Stomach (tissue), 9 donors: ENCODE results near the gene MCOLN2. TPM values are rescaled to one million over a fixed set of nuclear protein-coding genes. Genes with fewer than 3 reads are reported as not detected.

Source experiments
- DNase-seq, 2 donors: peaks; one replicate each; pipeline versions ENCODE4 v3.0.0 to v3.0.0-alpha.2; 2013 to 2019
- H3K27ac ChIP-seq, 5 donors: fragments of 200-600 bp in 4 of 5; sonication (generic) in 4 of 5; one replicate each; pipeline ENCODE4 v1.5.1; 2013 to 2019; ENCODE audit warnings: mild to moderate bottlenecking in 1 of 5, moderate library complexity in 1 of 5
- H3K27me3 ChIP-seq, 3 donors: fragments of 200-600 bp; sonication (generic); one replicate each; pipeline ENCODE4 v1.5.1; 2017 to 2019; ENCODE audit warnings: mixed run types in 1 of 3
- H3K36me3 ChIP-seq, 4 donors: fragments of 200-600 bp; sonication (generic); 1 replicate in 3 of 4; 2 replicates in 1 of 4; pipeline ENCODE4 v1.5.1; 2016 to 2019
- H3K4me1 ChIP-seq, 4 donors: fragments of 200-600 bp; sonication (generic); one replicate each; pipeline ENCODE4 v1.5.1; 2016 to 2019
- H3K4me3 ChIP-seq, 4 donors: fragments of 200-600 bp; sonication (generic) in 3 of 4; one replicate each; pipeline ENCODE4 v1.5.1; 2016 to 2019; ENCODE audit warnings: mild to moderate bottlenecking in 1 of 4
- H3K9me3 ChIP-seq, 4 donors: fragments of 200-600 bp; sonication (generic); one replicate each; pipeline ENCODE4 v1.5.1; 2016 to 2019
- CTCF ChIP-seq, 7 experiments: fragments of 450-650 bp in 4 of 7; fragments of 200-600 bp in 3 of 7; sonication (generic) in 3 of 7; IDR thresholded peaks; one replicate each; pipeline ENCODE4 v1.5.1; 2016 to 2019; ENCODE audit warnings: antibody characterized with exemption in 7 of 7, control low read depth in 2 of 7, mild to moderate bottlenecking in 1 of 7
- EP300 ChIP-seq: sonication (generic); formaldehyde crosslinking; IDR thresholded peaks from one replicate; pipeline ENCODE4 v1.6.1; 2017; ENCODE audit warnings: antibody characterized with exemption
- POLR2A ChIP-seq, 4 donors: fragments of 450-650 bp; IDR thresholded peaks; one replicate each; pipeline ENCODE4 v1.6.1; 2016; ENCODE audit warnings: antibody characterized with exemption in 4 of 4, control low read depth in 2 of 4, mild to moderate bottlenecking in 1 of 4, moderate library complexity in 1 of 4
- POLR2AphosphoS5 ChIP-seq, 3 donors: sonication (generic); formaldehyde crosslinking; IDR thresholded peaks; one replicate each; pipeline ENCODE4 v1.6.1; 2016; ENCODE audit warnings: antibody characterized with exemption in 3 of 3
- WGBS, 5 donors: extraction: QIAGEN DNeasy Blood & Tissue Kit in 3 of 5; methylation state at CpG; one replicate each; pipeline versions ENCODE4 v1.1.5 to v1.1.7; 2013 to 2018; 5-methylcytosine and 5-hydroxymethylcytosine counted together
- intact Hi-C: fragments of 100-400 bp; cut with DNase I; formaldehyde crosslinking; loops from one replicate; pipeline ENCODE4 v1.15.1; 2023; ENCODE audit warnings: low total_unique reads
- polyA plus RNA-seq, 3 donors: library from polyadenylated mRNA; stranded (reverse); fragments of 200-250 nt; gene quantifications; one replicate each; pipeline ENCODE4 v1.2.3, GENCODE V29; 2013
- total RNA-seq, 5 donors: library from RNA; depleted of rRNA; stranded (reverse); fragments of >200 nt; gene quantifications; one replicate each; pipeline versions ENCODE4 v1.1.0 to v1.2.3, GENCODE V29; 2014 to 2016
- donor health status: healthy with polysubstance abuse.
- donor health status: Bipolar disorder and iron deficiency.
- donor health status: healthy.

Gene MCOLN2
- total and polyA plus RNA-seq, 8 donors: 0.50 to 27.2 (median 1.8) TPM; not detected in 2

GRCh38 chr1:84885469-84885868 lies 111.4 kb downstream of the MCOLN2 start:
- intact Hi-C loops: no loop called here
- TF ChIP-seq CTCF (IDR thresholded peaks at IDR 0.05) (no peak), POLR2AphosphoS5 (IDR thresholded peaks at IDR 0.05) (no peak), EP300 (no peak), POLR2A (IDR thresholded peaks at IDR 0.05) (no peak)
- no peak overlapping the region for H3K4me3 ChIP-seq
- H3K27ac ChIP-seq: no peak overlapping the region
- 42 to 71% (median 50%) methylated on average over 2 of the region's 2 CpGs for WGBS, 5 donors
- DNase-seq: no peak
- H3K9me3 ChIP-seq: peaks cover 0 to 3% (median 0%) of the 10 kb centered on the region in 4 donors
- H3K36me3 ChIP-seq: no peaks in the 10 kb centered on the region
- no peaks in the 10 kb centered on the region for H3K4me1 ChIP-seq
- H3K27me3 ChIP-seq: no peaks in the 10 kb centered on the region

GRCh38 chr1:84884671-84885389 lies 112.1 kb downstream of the MCOLN2 start:
- Histone ChIP-seq H3K4me1 (no peaks in the 10 kb centered on the region), H3K27ac (no peak overlapping the region), H3K9me3 (peaks cover 0 to 3% (median 0%) of the 10 kb centered on the region in 4 donors), H3K36me3 (no peaks in the 10 kb centered on the region), H3K27me3 (no peaks in the 10 kb centered on the region), H3K4me3 (no peak overlapping the region)
- intact Hi-C loops: no loop called here
- DNase-seq: no peak
- no peak for TF ChIP-seq POLR2A (IDR thresholded peaks at IDR 0.05)
- no peak for TF ChIP-seq CTCF (IDR thresholded peaks at IDR 0.05)
- TF ChIP-seq EP300: no peak
- no peak for TF ChIP-seq POLR2AphosphoS5 (IDR thresholded peaks at IDR 0.05)
- WGBS, 5 donors: 48 to 83% (median 70%) methylated on average over 7 of the region's 7 CpGs

- Histone ChIP-seq H3K27ac (no peak overlapping the region), H3K27me3 (no peaks in the 10 kb centered on the region), H3K36me3 (no peaks in the 10 kb centered on the region), H3K9me3 (peaks cover 0 to 3% (median 0%) of the 10 kb centered on the region in 4 donors), H3K4me1 (no peaks in the 10 kb centered on the region), H3K4me3 (no peak overlapping the region)
- no peak for TF ChIP-seq EP300
- intact Hi-C loops: no loop called here
- no peak for DNase-seq
Measured at GRCh38 chr1:84883286-84883685, 113.6 kb downstream of the MCOLN2 start.

- intact Hi-C loops: no loop called here
- WGBS, 5 donors: 88 to 94% (median 90%) methylated on average over 4 of the region's 4 CpGs
- no peak for TF ChIP-seq POLR2A (IDR thresholded peaks at IDR 0.05)
- TF ChIP-seq CTCF (IDR thresholded peaks at IDR 0.05): no peak
- no peak for TF ChIP-seq POLR2AphosphoS5 (IDR thresholded peaks at IDR 0.05)
- no peak for TF ChIP-seq EP300
Measured at GRCh38 chr1:84877592-84877991, 119.3 kb downstream of the MCOLN2 start.

GRCh38 chr1:84876353-84876752 lies 120.6 kb downstream of the MCOLN2 start:
- 69 to 88% (median 81%) methylated on average over 5 of the region's 5 CpGs for WGBS, 5 donors
- TF ChIP-seq CTCF (IDR thresholded peaks at IDR 0.05) (no peak), POLR2AphosphoS5 (IDR thresholded peaks at IDR 0.05) (no peak), POLR2A (IDR thresholded peaks at IDR 0.05) (no peak), EP300 (no peak)
- no peak for DNase-seq
- H3K4me3 ChIP-seq: no peak overlapping the region
- H3K27ac ChIP-seq: no peak overlapping the region
- H3K9me3 ChIP-seq: no peaks in the 10 kb centered on the region
- no peaks in the 10 kb centered on the region for H3K36me3 ChIP-seq
- intact Hi-C loops: no loop called here
- H3K27me3 ChIP-seq: no peaks in the 10 kb centered on the region
- H3K4me1 ChIP-seq: no peaks in the 10 kb centered on the region

More at GRCh38 chr1:84877592-84877991, 119.3 kb downstream of the MCOLN2 start:
- Histone ChIP-seq H3K27me3 (no peaks in the 10 kb centered on the region), H3K27ac (no peak overlapping the region), H3K4me1 (no peaks in the 10 kb centered on the region), H3K4me3 (no peak overlapping the region), H3K9me3 (peaks cover 0 to 3% (median 0%) of the 10 kb centered on the region in 4 donors), H3K36me3 (no peaks in the 10 kb centered on the region)
- DNase-seq: no peak
